ENCODE results near the gene KRT72.

- no peak for TF ChIP-seq POLR2A (IDR thresholded peaks at IDR 0.05; ENCODE audit: low read depth, low read length)
- TF ChIP-seq POLR2AphosphoS5 (IDR thresholded peaks at IDR 0.05; ENCODE audit: low read depth, low read length) = no peak
- TF ChIP-seq TAF1 (IDR thresholded peaks at IDR 0.05; ENCODE audit: low read depth, low read length) = no peak
- TF ChIP-seq POU2F2 (IDR thresholded peaks at IDR 0.05; ENCODE audit: low read depth, low read length) = no peak
- TF ChIP-seq SPI1 (IDR thresholded peaks at IDR 0.05; ENCODE audit: low read depth, low read length) = no peak
These were observed 9.8 kb upstream of the KRT72 start for GRCh38 chr12:52611080-52611468.

Data from GM12891 (cell line).